ENCODE data around the gene DEFB126. TPM values are rescaled to one million over a fixed set of nuclear protein-coding genes. Genes with fewer than 3 reads are reported as not detected.
"Not testable (repeated sequence)": the region's sequence is repeated elsewhere in the genome, so short reads cannot be mapped to it uniquely, and the experiment has no call there.

Gene DEFB126
- polyA plus RNA-seq (2013, experiment 1 of 2) = not detected
- polyA plus RNA-seq (2013, experiment 2 of 2) = not detected

GRCh38 chr20:142290-142689 is at the start of gene DEFB126:
DEFB126 (plus strand) TSS chr20:142590; CDS start chr20:142629, 39 bp downstream.
- no peak within 1 kb of the TSS for H2AK5ac ChIP-seq (ENCODE audit: low read length, severe bottlenecking)
- no peak within 1 kb of the TSS for H3K27ac ChIP-seq (ENCODE audit: low read length, poor library complexity, severe bottlenecking)
- WGBS = 29% methylated on average over 1 of the region's 1 CpG
- no peak within 1 kb of the TSS for H2BK120ac ChIP-seq (ENCODE audit: low read depth, low read length)
- no peak within 1 kb of the TSS for H3K18ac ChIP-seq (ENCODE audit: low read depth in 1 of 2, low read length in 2 of 2)
- DNase-seq = no peak
- no peak within 1 kb of the TSS for H3K4ac ChIP-seq (ENCODE audit: low read depth in 1 of 2, low read length in 2 of 2)
- H3K4me3 ChIP-seq (ENCODE audit: insufficient read depth in 1 of 2, low read depth in 1 of 2, low read length in 2 of 2) = no peak within 1 kb of the TSS
- H4K91ac ChIP-seq (ENCODE audit: low read length) = no peak within 1 kb of the TSS
- H3K4me1 ChIP-seq (ENCODE audit: control insufficient read depth, insufficient read depth, low read depth, low read length) = no peaks in the 10 kb centered on the region
- no peak within 1 kb of the TSS for H2AFZ ChIP-seq (ENCODE audit: low read depth, low read length)
- peaks cover 8% of the 10 kb centered on the region for H3K9me3 ChIP-seq (ENCODE audit: control insufficient read depth, low read length)
- no peak within 1 kb of the TSS for H3K14ac ChIP-seq (ENCODE audit: low read length in 2 of 2)
- H3K36me3 ChIP-seq (ENCODE audit: control insufficient read depth in 1 of 2, insufficient read depth in 2 of 2, low read depth in 1 of 2, low read length in 2 of 2) = no peaks in the 10 kb centered on the region
- no peak within 1 kb of the TSS for H3K9ac ChIP-seq (ENCODE audit: low read length)
- no peak within 1 kb of the TSS for H3K23ac ChIP-seq (ENCODE audit: low read length in 2 of 2)
- H2BK5ac ChIP-seq (ENCODE audit: low read depth, low read length, poor library complexity, severe bottlenecking) = no peak within 1 kb of the TSS
- H3K4me2 ChIP-seq (ENCODE audit: low read length, poor library complexity, severe bottlenecking) = no peak within 1 kb of the TSS
- H3K27me3 ChIP-seq (ENCODE audit: control insufficient read depth in 1 of 2, insufficient read depth in 1 of 2, low read length in 2 of 2) = peaks cover 17 to 18% of the 10 kb centered on the region in 2 experiments
- no peak within 1 kb of the TSS for H2BK15ac ChIP-seq (ENCODE audit: low read depth, poor library complexity, severe bottlenecking)
- H4K8ac ChIP-seq (ENCODE audit: low read length) = no peak within 1 kb of the TSS
- no peaks in the 10 kb centered on the region for H3K79me1 ChIP-seq (replicated peaks; ENCODE audit: low read length, poor library complexity, severe bottlenecking)
- no peak within 1 kb of the TSS for H2BK12ac ChIP-seq (ENCODE audit: low read length in 2 of 2)

- no peak for DNase-seq
- no peak overlapping the region for H2BK15ac ChIP-seq (ENCODE audit: low read depth, poor library complexity, severe bottlenecking)
- peaks cover 20% of the 10 kb centered on the region for H3K9me3 ChIP-seq (ENCODE audit: control insufficient read depth, low read length)
- no peaks in the 10 kb centered on the region for H3K79me1 ChIP-seq (replicated peaks; ENCODE audit: low read length, poor library complexity, severe bottlenecking)
- H3K14ac ChIP-seq (ENCODE audit: low read length in 2 of 2) = no peak overlapping the region
- no peak overlapping the region for H3K18ac ChIP-seq (ENCODE audit: low read depth in 1 of 2, low read length in 2 of 2)
- no peak overlapping the region for H2BK12ac ChIP-seq (ENCODE audit: low read length in 2 of 2)
- no peak overlapping the region for H3K27ac ChIP-seq (ENCODE audit: low read length, poor library complexity, severe bottlenecking)
- H3K4me3 ChIP-seq (ENCODE audit: insufficient read depth in 1 of 2, low read depth in 1 of 2, low read length in 2 of 2) = no peak overlapping the region
- no peak overlapping the region for H2AFZ ChIP-seq (ENCODE audit: low read depth, low read length)
- H3K4me2 ChIP-seq (ENCODE audit: low read length, poor library complexity, severe bottlenecking) = no peak overlapping the region
- H3K9ac ChIP-seq (ENCODE audit: low read length) = no peak overlapping the region
- H2AK5ac ChIP-seq (ENCODE audit: low read length, severe bottlenecking) = no peak overlapping the region
- H3K4ac ChIP-seq (ENCODE audit: low read depth in 1 of 2, low read length in 2 of 2) = no peak overlapping the region
- no peak overlapping the region for H2BK120ac ChIP-seq (ENCODE audit: low read depth, low read length)
- H3K23ac ChIP-seq (ENCODE audit: low read length in 2 of 2) = no peak overlapping the region
- H4K8ac ChIP-seq (ENCODE audit: low read length) = no peak overlapping the region
- H3K36me3 ChIP-seq (ENCODE audit: control insufficient read depth in 1 of 2, insufficient read depth in 2 of 2, low read depth in 1 of 2, low read length in 2 of 2) = no peaks in the 10 kb centered on the region
- no peak overlapping the region for H2BK5ac ChIP-seq (ENCODE audit: low read depth, low read length, poor library complexity, severe bottlenecking)
- H3K27me3 ChIP-seq (ENCODE audit: control insufficient read depth in 1 of 2, insufficient read depth in 1 of 2, low read length in 2 of 2) = no peaks in the 10 kb centered on the region
- H4K91ac ChIP-seq (ENCODE audit: low read length) = no peak overlapping the region
- peaks cover 1% of the 10 kb centered on the region for H3K4me1 ChIP-seq (ENCODE audit: control insufficient read depth, insufficient read depth, low read depth, low read length)
These were observed 48.7 kb upstream of the DEFB126 start for GRCh38 chr20:93641-94040.

- 72% methylated on average over 4 of the region's 4 CpGs for WGBS
These were observed 47.2 kb upstream of the DEFB126 start for GRCh38 chr20:95215-95614.

GRCh38 chr20:97691-98090 is 44.7 kb upstream of the DEFB126 start:
- not testable (repeated sequence) for H3K79me1 ChIP-seq (replicated peaks; ENCODE audit: low read length, poor library complexity, severe bottlenecking); H3K14ac ChIP-seq (ENCODE audit: low read length in 2 of 2); H2AK5ac ChIP-seq (ENCODE audit: low read length, severe bottlenecking); H3K27me3 ChIP-seq (ENCODE audit: control insufficient read depth in 1 of 2, insufficient read depth in 1 of 2, low read length in 2 of 2); H3K36me3 ChIP-seq (ENCODE audit: control insufficient read depth in 1 of 2, insufficient read depth in 2 of 2, low read depth in 1 of 2, low read length in 2 of 2); H3K23ac ChIP-seq (ENCODE audit: low read length in 2 of 2); H3K4ac ChIP-seq (ENCODE audit: low read depth in 1 of 2, low read length in 2 of 2); H4K91ac ChIP-seq (ENCODE audit: low read length); H3K4me2 ChIP-seq (ENCODE audit: low read length, poor library complexity, severe bottlenecking); H3K4me1 ChIP-seq (ENCODE audit: control insufficient read depth, insufficient read depth, low read depth, low read length); H2BK5ac ChIP-seq (ENCODE audit: low read depth, low read length, poor library complexity, severe bottlenecking); H3K27ac ChIP-seq (ENCODE audit: low read length, poor library complexity, severe bottlenecking); H4K8ac ChIP-seq (ENCODE audit: low read length); H2AFZ ChIP-seq (ENCODE audit: low read depth, low read length); H3K9ac ChIP-seq (ENCODE audit: low read length); H2BK120ac ChIP-seq (ENCODE audit: low read depth, low read length); H2BK15ac ChIP-seq (ENCODE audit: low read depth, poor library complexity, severe bottlenecking); H3K4me3 ChIP-seq (ENCODE audit: insufficient read depth in 1 of 2, low read depth in 1 of 2, low read length in 2 of 2); H3K18ac ChIP-seq (ENCODE audit: low read depth in 1 of 2, low read length in 2 of 2); DNase-seq; H2BK12ac ChIP-seq (ENCODE audit: low read length in 2 of 2)
- peaks cover 20% of the 10 kb centered on the region for H3K9me3 ChIP-seq (ENCODE audit: control insufficient read depth, low read length)
- 71% methylated on average over 4 of the region's 5 CpGs for WGBS

More at GRCh38 chr20:95215-95614, 47.2 kb upstream of the DEFB126 start:
- Histone ChIP-seq H2BK12ac (ENCODE audit: low read length in 2 of 2) (no peak overlapping the region), H3K27ac (ENCODE audit: low read length, poor library complexity, severe bottlenecking) (no peak overlapping the region), H3K79me1 (replicated peaks; ENCODE audit: low read length, poor library complexity, severe bottlenecking) (no peaks in the 10 kb centered on the region), H2AK5ac (ENCODE audit: low read length, severe bottlenecking) (no peak overlapping the region), H2BK15ac (ENCODE audit: low read depth, poor library complexity, severe bottlenecking) (no peak overlapping the region), H3K36me3 (ENCODE audit: control insufficient read depth in 1 of 2, insufficient read depth in 2 of 2, low read depth in 1 of 2, low read length in 2 of 2) (no peaks in the 10 kb centered on the region), H3K18ac (ENCODE audit: low read depth in 1 of 2, low read length in 2 of 2) (no peak overlapping the region), H3K9me3 (ENCODE audit: control insufficient read depth, low read length) (peaks cover 20% of the 10 kb centered on the region), H2AFZ (ENCODE audit: low read depth, low read length) (no peak overlapping the region), H3K4ac (ENCODE audit: low read depth in 1 of 2, low read length in 2 of 2) (no peak overlapping the region), H4K91ac (ENCODE audit: low read length) (no peak overlapping the region), H3K4me3 (ENCODE audit: insufficient read depth in 1 of 2, low read depth in 1 of 2, low read length in 2 of 2) (no peak overlapping the region), H2BK120ac (ENCODE audit: low read depth, low read length) (no peak overlapping the region), H3K4me1 (ENCODE audit: control insufficient read depth, insufficient read depth, low read depth, low read length) (peaks cover 1% of the 10 kb centered on the region), H3K9ac (ENCODE audit: low read length) (no peak overlapping the region), H3K4me2 (ENCODE audit: low read length, poor library complexity, severe bottlenecking) (no peak overlapping the region), H3K27me3 (ENCODE audit: control insufficient read depth in 1 of 2, insufficient read depth in 1 of 2, low read length in 2 of 2) (no peaks in the 10 kb centered on the region), H2BK5ac (ENCODE audit: low read depth, low read length, poor library complexity, severe bottlenecking) (no peak overlapping the region), H3K23ac (ENCODE audit: low read length in 2 of 2) (no peak overlapping the region), H4K8ac (ENCODE audit: low read length) (no peak overlapping the region), H3K14ac (ENCODE audit: low read length in 2 of 2) (no peak overlapping the region)
- DNase-seq = no peak

Data from mesenchymal stem cell (in vitro differentiated cells and primary cell).